ENCODE data around the gene AKT2.

GRCh38 chr19:40236026-40236355 lies 49.2 kb downstream of the AKT2 start:
- TF ChIP-seq CTCF (IDR thresholded peaks at IDR 0.05) (no peak), POLR2A (IDR thresholded peaks at IDR 0.05) (no peak)
